ENCODE data around the gene NDUFV3. TPM values are rescaled to one million over a fixed set of nuclear protein-coding genes. Genes with fewer than 3 reads are reported as not detected.

NDUFV3 gene
- total and polyA plus RNA-seq, 2 experiments from 2014 or later = 51.5 to 71.2 TPM

DNA sequence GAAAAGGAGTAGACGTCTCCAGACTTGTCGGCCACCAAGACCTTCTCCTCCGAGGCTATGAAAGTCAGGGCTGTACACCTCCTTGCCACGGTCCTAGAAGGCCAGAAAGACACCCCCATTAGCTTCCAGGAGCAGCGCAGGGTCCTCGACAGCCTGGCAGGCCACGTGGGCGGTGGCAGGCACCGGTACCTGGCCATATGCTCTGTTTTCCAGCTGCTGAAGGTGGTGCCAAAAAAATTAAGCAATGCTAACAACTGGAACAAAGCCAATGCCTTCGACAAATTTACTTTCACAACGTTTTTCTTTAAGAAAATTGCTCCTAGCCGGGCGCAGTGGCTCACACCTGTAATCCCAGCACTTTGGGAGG lies 29.6 kb upstream of the NDUFV3 start:
- no peak overlapping the region for H3K4me3 ChIP-seq
- Mint-ChIP-seq H3K27me3 (ENCODE audit: insufficient read depth, low read depth, poor library complexity) (peaks cover 15% of the 10 kb centered on the region), H3K27ac (no peak overlapping the region; the same call in 1 of the 2 replicates), H3K9me3 (no peaks in the 10 kb centered on the region; the same call in 2 of the 3 replicates), H3K4me1 (peaks cover 16% of the 10 kb centered on the region), H3K36me3 (ENCODE audit: low read depth) (peaks cover 73% of the 10 kb centered on the region), H3K4me3 (no peak overlapping the region)
- H2AFZ ChIP-seq = no peak overlapping the region
- no peaks in the 10 kb centered on the region for H3K27me3 ChIP-seq (ENCODE audit: insufficient read depth)
- TF ChIP-seq, protein P1, sequence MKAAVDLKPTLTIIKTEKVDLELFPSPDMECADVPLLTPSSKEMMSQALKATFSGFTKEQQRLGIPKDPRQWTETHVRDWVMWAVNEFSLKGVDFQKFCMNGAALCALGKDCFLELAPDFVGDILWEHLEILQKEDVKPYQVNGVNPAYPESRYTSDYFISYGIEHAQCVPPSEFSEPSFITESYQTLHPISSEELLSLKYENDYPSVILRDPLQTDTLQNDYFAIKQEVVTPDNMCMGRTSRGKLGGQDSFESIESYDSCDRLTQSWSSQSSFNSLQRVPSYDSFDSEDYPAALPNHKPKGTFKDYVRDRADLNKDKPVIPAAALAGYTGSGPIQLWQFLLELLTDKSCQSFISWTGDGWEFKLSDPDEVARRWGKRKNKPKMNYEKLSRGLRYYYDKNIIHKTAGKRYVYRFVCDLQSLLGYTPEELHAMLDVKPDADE (IDR thresholded peaks at IDR 0.05) = no peak
- TF ChIP-seq EZH2 (IDR thresholded peaks at IDR 0.05; ENCODE audit: low read depth, unreplicated experiment) = no peak
- TF ChIP-seq NANOG (IDR thresholded peaks at IDR 0.05; ENCODE audit: borderline replicate concordance) = no peak
- no peak for TF ChIP-seq STAT1 (IDR thresholded peaks at IDR 0.05; ENCODE audit: unreplicated experiment)
- TF ChIP-seq, protein P2, sequence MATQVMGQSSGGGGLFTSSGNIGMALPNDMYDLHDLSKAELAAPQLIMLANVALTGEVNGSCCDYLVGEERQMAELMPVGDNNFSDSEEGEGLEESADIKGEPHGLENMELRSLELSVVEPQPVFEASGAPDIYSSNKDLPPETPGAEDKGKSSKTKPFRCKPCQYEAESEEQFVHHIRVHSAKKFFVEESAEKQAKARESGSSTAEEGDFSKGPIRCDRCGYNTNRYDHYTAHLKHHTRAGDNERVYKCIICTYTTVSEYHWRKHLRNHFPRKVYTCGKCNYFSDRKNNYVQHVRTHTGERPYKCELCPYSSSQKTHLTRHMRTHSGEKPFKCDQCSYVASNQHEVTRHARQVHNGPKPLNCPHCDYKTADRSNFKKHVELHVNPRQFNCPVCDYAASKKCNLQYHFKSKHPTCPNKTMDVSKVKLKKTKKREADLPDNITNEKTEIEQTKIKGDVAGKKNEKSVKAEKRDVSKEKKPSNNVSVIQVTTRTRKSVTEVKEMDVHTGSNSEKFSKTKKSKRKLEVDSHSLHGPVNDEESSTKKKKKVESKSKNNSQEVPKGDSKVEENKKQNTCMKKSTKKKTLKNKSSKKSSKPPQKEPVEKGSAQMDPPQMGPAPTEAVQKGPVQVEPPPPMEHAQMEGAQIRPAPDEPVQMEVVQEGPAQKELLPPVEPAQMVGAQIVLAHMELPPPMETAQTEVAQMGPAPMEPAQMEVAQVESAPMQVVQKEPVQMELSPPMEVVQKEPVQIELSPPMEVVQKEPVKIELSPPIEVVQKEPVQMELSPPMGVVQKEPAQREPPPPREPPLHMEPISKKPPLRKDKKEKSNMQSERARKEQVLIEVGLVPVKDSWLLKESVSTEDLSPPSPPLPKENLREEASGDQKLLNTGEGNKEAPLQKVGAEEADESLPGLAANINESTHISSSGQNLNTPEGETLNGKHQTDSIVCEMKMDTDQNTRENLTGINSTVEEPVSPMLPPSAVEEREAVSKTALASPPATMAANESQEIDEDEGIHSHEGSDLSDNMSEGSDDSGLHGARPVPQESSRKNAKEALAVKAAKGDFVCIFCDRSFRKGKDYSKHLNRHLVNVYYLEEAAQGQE (IDR thresholded peaks at IDR 0.05; ENCODE audit: unreplicated experiment) = no peak
- TF ChIP-seq, protein P3, sequence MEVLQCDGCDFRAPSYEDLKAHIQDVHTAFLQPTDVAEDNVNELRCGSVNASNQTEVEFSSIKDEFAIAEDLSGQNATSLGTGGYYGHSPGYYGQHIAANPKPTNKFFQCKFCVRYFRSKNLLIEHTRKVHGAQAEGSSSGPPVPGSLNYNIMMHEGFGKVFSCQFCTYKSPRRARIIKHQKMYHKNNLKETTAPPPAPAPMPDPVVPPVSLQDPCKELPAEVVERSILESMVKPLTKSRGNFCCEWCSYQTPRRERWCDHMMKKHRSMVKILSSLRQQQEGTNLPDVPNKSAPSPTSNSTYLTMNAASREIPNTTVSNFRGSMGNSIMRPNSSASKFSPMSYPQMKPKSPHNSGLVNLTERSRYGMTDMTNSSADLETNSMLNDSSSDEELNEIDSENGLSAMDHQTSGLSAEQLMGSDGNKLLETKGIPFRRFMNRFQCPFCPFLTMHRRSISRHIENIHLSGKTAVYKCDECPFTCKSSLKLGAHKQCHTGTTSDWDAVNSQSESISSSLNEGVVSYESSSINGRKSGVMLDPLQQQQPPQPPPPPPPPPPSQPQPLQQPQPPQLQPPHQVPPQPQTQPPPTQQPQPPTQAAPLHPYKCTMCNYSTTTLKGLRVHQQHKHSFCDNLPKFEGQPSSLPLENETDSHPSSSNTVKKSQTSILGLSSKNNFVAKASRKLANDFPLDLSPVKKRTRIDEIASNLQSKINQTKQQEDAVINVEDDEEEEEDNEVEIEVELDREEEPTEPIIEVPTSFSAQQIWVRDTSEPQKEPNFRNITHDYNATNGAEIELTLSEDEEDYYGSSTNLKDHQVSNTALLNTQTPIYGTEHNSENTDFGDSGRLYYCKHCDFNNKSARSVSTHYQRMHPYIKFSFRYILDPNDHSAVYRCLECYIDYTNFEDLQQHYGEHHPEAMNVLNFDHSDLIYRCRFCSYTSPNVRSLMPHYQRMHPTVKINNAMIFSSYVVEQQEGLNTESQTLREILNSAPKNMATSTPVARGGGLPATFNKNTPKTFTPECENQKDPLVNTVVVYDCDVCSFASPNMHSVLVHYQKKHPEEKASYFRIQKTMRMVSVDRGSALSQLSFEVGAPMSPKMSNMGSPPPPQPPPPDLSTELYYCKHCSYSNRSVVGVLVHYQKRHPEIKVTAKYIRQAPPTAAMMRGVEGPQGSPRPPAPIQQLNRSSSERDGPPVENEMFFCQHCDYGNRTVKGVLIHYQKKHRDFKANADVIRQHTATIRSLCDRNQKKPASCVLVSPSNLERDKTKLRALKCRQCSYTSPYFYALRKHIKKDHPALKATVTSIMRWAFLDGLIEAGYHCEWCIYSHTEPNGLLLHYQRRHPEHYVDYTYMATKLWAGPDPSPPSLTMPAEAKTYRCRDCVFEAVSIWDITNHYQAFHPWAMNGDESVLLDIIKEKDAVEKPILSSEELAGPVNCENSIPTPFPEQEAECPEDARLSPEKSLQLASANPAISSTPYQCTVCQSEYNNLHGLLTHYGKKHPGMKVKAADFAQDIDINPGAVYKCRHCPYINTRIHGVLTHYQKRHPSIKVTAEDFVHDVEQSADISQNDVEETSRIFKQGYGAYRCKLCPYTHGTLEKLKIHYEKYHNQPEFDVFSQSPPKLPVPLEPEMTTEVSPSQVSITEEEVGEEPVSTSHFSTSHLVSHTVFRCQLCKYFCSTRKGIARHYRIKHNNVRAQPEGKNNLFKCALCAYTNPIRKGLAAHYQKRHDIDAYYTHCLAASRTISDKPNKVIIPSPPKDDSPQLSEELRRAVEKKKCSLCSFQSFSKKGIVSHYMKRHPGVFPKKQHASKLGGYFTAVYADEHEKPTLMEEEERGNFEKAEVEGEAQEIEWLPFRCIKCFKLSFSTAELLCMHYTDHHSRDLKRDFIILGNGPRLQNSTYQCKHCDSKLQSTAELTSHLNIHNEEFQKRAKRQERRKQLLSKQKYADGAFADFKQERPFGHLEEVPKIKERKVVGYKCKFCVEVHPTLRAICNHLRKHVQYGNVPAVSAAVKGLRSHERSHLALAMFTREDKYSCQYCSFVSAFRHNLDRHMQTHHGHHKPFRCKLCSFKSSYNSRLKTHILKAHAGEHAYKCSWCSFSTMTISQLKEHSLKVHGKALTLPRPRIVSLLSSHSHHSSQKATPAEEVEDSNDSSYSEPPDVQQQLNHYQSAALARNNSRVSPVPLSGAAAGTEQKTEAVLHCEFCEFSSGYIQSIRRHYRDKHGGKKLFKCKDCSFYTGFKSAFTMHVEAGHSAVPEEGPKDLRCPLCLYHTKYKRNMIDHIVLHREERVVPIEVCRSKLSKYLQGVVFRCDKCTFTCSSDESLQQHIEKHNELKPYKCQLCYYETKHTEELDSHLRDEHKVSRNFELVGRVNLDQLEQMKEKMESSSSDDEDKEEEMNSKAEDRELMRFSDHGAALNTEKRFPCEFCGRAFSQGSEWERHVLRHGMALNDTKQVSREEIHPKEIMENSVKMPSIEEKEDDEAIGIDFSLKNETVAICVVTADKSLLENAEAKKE (CRISPR knock-in tag; IDR thresholded peaks at IDR 0.05) = no peak
- no peak for TF ChIP-seq ZNF114 (CRISPR knock-in tag; IDR thresholded peaks at IDR 0.05)
- TF ChIP-seq ZNF331 (CRISPR knock-in tag; IDR thresholded peaks at IDR 0.05; ENCODE audit: low read depth) = no peak
- no peak overlapping the region for H3K4me2 ChIP-seq
- H4K20me1 ChIP-seq (replicated peaks; ENCODE audit: insufficient read depth) = peaks cover 45% of the 10 kb centered on the region
- no peak for DNase-seq (ENCODE audit: low spot score)
- no peaks in the 10 kb centered on the region for H3K4me1 ChIP-seq (ENCODE audit: insufficient read depth)
- peaks cover 85% of the 10 kb centered on the region for H3K79me2 ChIP-seq (replicated peaks; ENCODE audit: insufficient read depth)
- peaks cover 41% of the 10 kb centered on the region for H3F3A ChIP-seq (replicated peaks; ENCODE audit: low read depth)
- H3K9me2 ChIP-seq (ENCODE audit: insufficient read depth) = no peaks in the 10 kb centered on the region
- ATAC-seq = no peak
- peaks cover 24% of the 10 kb centered on the region for H3K36me3 ChIP-seq (ENCODE audit: insufficient read depth)
- H3K27ac ChIP-seq (ENCODE audit: low read depth) = no peak overlapping the region

Measured in GM23338 (cell line).